GM18517 (cell line): ENCODE measurements around the gene SERPINB6.
"Not testable (repeated sequence)": the region's sequence is repeated elsewhere in the genome, so short reads cannot be mapped to it uniquely, and the experiment has no call there.

Experiments
- ATAC-seq: cut with Tn5 transposase; IDR thresholded peaks from one replicate; pipeline ENCODE4 v1.9.1; 2021; ENCODE audit warnings: mild to moderate bottlenecking, moderate library complexity; ENCODE audit not compliant: unreplicated experiment

SERPINB6 gene

GRCh38 chr6:2999618-3000557, 28.5 kb upstream of the SERPINB6 start, which contains the start of gene NQO2:
Gene NQO2 (plus strand): TSS chr6:2999894. CDS start chr6:3006553, 6,659 bp downstream.
- peak; percentile 51 for ATAC-seq

- ATAC-seq: peak; percentile 22
Measured at GRCh38 chr6:2998998-2999617, 27.7 kb upstream of the SERPINB6 start.

GRCh38 chr6:2998249-2998997, 27.1 kb upstream of the SERPINB6 start:
- not testable (repeated sequence) for ATAC-seq

- ATAC-seq: no peak
Measured at GRCh38 chr6:2993755-2994317, 22.5 kb upstream of the SERPINB6 start.

GRCh38 chr6:2992330-2992979, 21.1 kb upstream of the SERPINB6 start:
- ATAC-seq: no peak

GRCh38 chr6:2990932-2991506, 19.7 kb upstream of the SERPINB6 start:
- no peak for ATAC-seq

- no peak for ATAC-seq
Measured at GRCh38 chr6:2990248-2990931, 19.0 kb upstream of the SERPINB6 start.

- ATAC-seq: peak; percentile 63
Measured at GRCh38 chr6:2989332-2990247, 18.2 kb upstream of the SERPINB6 start.

GRCh38 chr6:2988426-2989331, 17.3 kb upstream of the SERPINB6 start:
- ATAC-seq: peak; percentile 38

- ATAC-seq: no peak
Measured at GRCh38 chr6:2988094-2988425, 16.7 kb upstream of the SERPINB6 start.

- ATAC-seq: no peak
Measured at GRCh38 chr6:2986722-2987221, 15.4 kb upstream of the SERPINB6 start.

- no peak for ATAC-seq
Measured at GRCh38 chr6:2984738-2985406, 13.5 kb upstream of the SERPINB6 start.

GRCh38 chr6:2982426-2983117, 11.2 kb upstream of the SERPINB6 start:
- ATAC-seq: no peak

- no peak for ATAC-seq
Measured at GRCh38 chr6:2980465-2980855, 9.1 kb upstream of the SERPINB6 start.

- no peak for ATAC-seq
Measured at GRCh38 chr6:2979819-2980464, 8.6 kb upstream of the SERPINB6 start.

- no peak for ATAC-seq
Measured at GRCh38 chr6:2978923-2979322, 7.6 kb upstream of the SERPINB6 start.
